ENCODE measurements around the gene TRIM13.
"Not testable (repeated sequence)": the region's sequence is repeated elsewhere in the genome, so short reads cannot be mapped to it uniquely, and the experiment has no call there.

The TRIM13 gene

GRCh38 chr13:50060718-50061117 is 63.9 kb downstream of the TRIM13 start:
- DNase-seq (ENCODE audit: low read depth in 2 of 2): no peak

GRCh38 chr13:50062336-50062735 is 65.5 kb downstream of the TRIM13 start:
- not testable (repeated sequence) for DNase-seq (ENCODE audit: low read depth in 2 of 2)

- DNase-seq (ENCODE audit: low read depth in 2 of 2): no peak
Observed at GRCh38 chr13:50065712-50066111, 68.9 kb downstream of the TRIM13 start.

All from fibroblast of skin of left quadriceps (primary cell).